IPS-15b (cell line): ENCODE data around the gene DCK.

Experiments used
- H3K27me3 ChIP-seq: one replicate; pipeline ENCODE4 v1.6.1; 2013; ENCODE audit warnings: low read length; ENCODE audit not compliant: control insufficient read depth, insufficient read depth
- H3K36me3 ChIP-seq: one replicate; pipeline ENCODE4 v1.6.1; 2013; ENCODE audit warnings: low read length; ENCODE audit not compliant: control insufficient read depth, insufficient read depth
- H3K4me1 ChIP-seq: one replicate; pipeline ENCODE4 v1.6.1; 2013; ENCODE audit warnings: mild to moderate bottlenecking, low read length; ENCODE audit not compliant: control insufficient read depth, insufficient read depth
- H3K4me3 ChIP-seq: one replicate; pipeline ENCODE4 v1.5.1; 2013; ENCODE audit warnings: low read depth, low read length
- H3K9ac ChIP-seq: one replicate; pipeline ENCODE4 v1.6.1; 2013; ENCODE audit warnings: low read depth, mild to moderate bottlenecking, low read length
- H3K9me3 ChIP-seq: one replicate; pipeline ENCODE4 v1.6.1; 2013; ENCODE audit warnings: mild to moderate bottlenecking, low read length; ENCODE audit not compliant: control insufficient read depth, insufficient read depth

DCK gene

DNA sequence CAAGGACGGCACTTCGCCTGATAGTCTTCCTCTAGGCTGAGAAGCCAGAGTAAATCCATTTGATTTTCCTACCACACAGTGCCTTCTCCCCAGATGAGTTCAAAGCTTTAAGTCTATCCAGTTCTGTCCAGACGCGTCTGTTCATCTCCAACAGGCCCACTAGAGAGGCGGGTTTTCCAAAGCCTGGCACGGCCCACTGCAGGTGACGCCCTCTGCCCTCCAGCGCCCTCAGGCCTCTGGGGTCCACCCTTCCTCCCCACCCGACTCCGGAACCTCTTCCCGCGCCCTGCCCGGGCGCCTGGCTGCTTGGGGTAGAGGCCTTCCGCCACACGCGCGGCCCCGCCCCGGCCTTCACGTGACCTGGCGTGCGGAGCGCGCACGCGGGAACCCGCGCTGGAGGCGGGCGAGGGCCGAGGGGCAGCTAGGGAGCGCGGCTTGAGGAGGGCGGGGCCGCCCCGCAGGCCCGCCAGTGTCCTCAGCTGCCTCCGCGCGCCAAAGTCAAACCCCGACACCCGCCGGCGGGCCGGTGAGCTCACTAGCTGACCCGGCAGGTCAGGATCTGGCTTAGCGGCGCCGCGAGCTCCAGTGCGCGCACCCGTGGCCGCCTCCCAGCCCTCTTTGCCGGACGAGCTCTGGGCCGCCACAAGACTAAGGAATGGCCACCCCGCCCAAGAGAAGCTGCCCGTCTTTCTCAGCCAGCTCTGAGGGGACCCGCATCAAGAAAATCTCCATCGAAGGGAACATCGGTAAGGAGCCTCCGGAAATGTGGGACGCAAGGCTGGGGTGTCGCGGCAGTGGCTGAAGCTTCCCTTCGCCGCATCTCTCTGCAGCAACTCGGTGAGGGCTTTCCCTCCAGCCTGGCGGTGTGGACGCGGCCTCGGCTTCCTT is at the start of gene DCK:
Gene DCK (plus strand): TSS at position 469 of the 888 bp plus-strand sequence. CDS start 187 bp downstream, at position 656.
- no peaks in the 10 kb centered on the region for H3K27me3 ChIP-seq
- no peaks in the 10 kb centered on the region for H3K9me3 ChIP-seq
- H3K4me1 ChIP-seq: peaks cover 12% of the 10 kb centered on the region
- peak within 1 kb of the TSS; percentile 98 for H3K9ac ChIP-seq
- H3K36me3 ChIP-seq: peaks cover 3% of the 10 kb centered on the region
- H3K4me3 ChIP-seq: peak within 1 kb of the TSS; percentile 95

DNA sequence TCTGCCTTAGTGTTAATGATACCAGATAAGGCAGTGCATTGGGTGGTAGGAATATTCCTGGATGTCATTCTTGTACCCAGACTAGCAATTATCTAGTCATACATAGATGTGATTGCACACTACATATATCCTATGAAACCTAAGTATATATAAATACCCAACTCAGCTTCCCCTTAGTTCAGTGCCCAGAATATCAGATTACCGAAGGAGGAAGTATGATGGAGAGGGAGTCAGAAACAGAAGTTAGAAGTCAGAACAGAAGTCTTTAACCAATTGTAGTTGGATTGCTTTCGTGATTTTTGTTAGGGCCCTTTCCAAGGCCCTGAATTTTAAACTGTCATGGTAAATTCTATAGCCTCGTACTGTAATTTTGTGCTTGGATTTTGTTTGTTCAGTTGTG is 48.4 kb upstream of the DCK start:
- Histone ChIP-seq H3K4me1 (peaks cover 6% of the 10 kb centered on the region), H3K9ac (no peak overlapping the region), H3K36me3 (no peaks in the 10 kb centered on the region)

DNA sequence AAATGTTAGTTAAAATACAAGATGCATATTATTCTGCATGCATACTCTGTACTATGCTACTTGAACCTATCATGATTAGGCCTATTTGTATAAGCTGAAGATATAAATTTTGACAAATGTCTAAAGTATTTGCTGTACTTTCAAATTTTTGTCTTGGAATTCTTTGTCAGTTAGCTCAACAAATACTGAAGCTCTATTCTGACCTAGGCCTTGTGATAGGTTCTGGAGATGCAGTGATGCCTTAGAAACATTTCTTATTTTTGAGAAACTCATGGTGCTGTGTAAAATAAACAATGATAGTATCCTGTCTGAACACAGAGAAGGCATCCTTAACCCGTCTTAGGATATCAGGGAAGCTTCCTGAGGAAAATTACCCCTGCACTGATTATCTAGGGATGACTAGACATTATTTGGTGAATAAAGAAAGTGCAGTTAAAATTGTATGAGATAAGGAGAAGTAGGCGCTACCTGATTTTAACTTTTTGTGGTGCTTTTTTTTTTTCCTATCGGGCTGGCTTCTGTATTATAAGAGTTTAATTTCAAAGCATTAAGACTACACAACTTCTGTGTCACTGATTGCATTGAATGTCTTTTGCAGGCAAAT is 47.9 kb upstream of the DCK start:
- Histone ChIP-seq H3K36me3 (no peaks in the 10 kb centered on the region), H3K9me3 (no peaks in the 10 kb centered on the region), H3K9ac (no peak overlapping the region), H3K4me1 (peaks cover 8% of the 10 kb centered on the region), H3K27me3 (no peaks in the 10 kb centered on the region), H3K4me3 (no peak overlapping the region)

More for the DNA sequence above, 48.4 kb upstream of the DCK start:
- H3K27me3 ChIP-seq: no peaks in the 10 kb centered on the region
- H3K9me3 ChIP-seq: no peaks in the 10 kb centered on the region
- no peak overlapping the region for H3K4me3 ChIP-seq

DNA sequence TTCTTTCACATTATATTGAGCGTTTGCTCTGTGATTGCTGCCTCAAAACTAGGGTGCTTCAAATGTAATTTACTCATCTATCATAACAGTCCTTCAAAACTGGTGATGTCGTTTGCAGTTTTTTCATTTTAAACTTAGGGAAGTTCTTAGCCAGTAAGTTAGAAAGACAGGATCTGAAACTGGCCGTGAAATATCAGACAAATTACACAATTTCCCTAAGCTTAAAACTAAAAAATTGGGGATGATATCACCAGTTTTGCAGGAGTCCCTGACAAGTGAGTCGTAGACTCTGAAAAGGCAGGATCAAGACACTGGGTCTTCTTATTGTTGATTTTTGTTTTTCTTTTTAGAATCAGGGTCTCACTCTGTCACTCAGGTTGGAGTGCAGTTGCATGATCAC is 46.5 kb upstream of the DCK start:
- no peak overlapping the region for H3K9ac ChIP-seq
- no peak overlapping the region for H3K4me3 ChIP-seq
- H3K36me3 ChIP-seq: no peaks in the 10 kb centered on the region

DNA sequence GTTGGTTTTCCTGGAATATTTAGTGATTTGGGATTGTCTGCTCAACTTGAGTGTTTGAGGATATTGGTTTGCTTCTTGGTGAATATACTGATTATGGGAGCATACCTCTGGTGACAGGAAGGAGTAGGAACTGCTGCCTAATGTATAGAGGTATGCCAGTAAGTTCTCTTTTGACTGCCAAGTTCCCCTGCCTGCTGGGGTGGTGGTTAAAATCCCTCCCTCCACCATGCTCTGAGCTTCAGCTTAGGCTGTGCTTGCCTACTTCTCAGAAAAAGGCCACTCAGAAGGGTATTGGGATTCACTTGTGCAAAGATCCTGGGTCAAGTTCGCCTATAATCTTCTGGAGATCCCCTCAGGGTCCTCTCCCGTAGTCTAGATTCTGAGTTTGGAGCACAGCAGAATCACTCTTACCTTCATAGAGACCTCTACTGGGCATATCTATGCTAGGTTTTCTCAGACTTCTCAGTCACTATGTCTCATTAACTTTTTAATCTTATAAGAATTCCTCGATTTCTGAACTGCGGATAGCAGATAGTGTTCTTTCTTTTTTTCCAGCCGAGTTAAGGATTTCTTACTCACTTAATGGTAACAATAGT is 44.7 kb upstream of the DCK start:
- no peak overlapping the region for H3K4me3 ChIP-seq
- no peaks in the 10 kb centered on the region for H3K9me3 ChIP-seq
- no peaks in the 10 kb centered on the region for H3K27me3 ChIP-seq
- no peaks in the 10 kb centered on the region for H3K36me3 ChIP-seq
- peaks cover 10% of the 10 kb centered on the region for H3K4me1 ChIP-seq
- H3K9ac ChIP-seq: no peak overlapping the region

More for the DNA sequence above, 46.5 kb upstream of the DCK start:
- Histone ChIP-seq H3K4me1 (peaks cover 10% of the 10 kb centered on the region), H3K9me3 (no peaks in the 10 kb centered on the region), H3K27me3 (no peaks in the 10 kb centered on the region)

DNA sequence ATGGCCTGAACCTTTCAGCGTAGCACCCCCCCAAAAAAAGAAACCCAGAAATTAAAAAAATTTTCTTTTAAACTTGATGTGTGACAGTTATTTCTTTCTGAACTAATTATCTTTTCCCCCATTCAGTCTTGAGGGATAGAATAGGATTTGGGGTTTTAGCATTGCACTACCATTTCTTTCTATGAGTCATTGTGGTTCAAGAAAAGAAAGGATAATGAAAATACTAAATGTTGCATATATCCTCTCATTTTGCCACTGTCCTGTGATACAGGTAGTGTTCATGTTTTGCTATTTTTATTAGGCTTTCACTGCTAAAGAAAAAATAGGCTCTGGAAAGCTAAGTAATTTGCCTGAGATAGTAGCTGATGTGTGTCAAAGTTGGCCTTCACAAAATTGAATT is 39.4 kb upstream of the DCK start:
- H3K27me3 ChIP-seq: no peaks in the 10 kb centered on the region
- H3K4me1 ChIP-seq: peaks cover 12% of the 10 kb centered on the region
- H3K9me3 ChIP-seq: no peaks in the 10 kb centered on the region
- H3K9ac ChIP-seq: no peak overlapping the region
- H3K4me3 ChIP-seq: no peak overlapping the region
- no peaks in the 10 kb centered on the region for H3K36me3 ChIP-seq

DNA sequence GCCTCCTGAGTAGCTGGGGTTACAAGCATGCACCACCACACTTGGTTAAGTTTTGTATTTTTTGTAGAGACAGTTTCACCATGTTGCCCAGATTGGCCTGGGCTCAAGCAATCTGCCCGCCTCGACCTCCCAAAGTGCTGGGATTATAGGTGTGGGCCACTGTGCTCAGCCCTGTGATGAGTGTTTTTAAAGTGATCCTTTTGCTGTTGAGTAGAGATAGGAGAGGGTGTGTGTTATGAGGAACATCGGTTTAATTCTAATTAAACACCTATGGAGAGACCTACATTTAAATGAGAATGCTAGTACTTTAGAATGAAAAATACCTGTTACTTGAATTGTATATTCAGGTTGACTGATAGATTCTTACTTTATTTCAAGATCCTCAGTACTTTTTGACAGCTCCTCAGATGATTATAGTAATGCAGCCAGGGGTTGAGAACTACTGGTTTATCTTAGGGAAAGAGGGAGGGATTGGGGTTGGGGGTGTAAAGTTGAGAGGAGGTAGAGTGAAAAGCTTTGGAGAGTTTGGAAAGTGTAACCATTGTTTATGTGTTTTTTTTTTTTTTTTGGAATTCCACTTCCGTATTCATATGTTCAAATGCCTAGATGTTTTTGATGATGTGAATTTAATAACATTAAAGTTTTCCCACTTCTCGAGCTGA is 36.8 kb upstream of the DCK start:
- no peaks in the 10 kb centered on the region for H3K9me3 ChIP-seq
- no peaks in the 10 kb centered on the region for H3K36me3 ChIP-seq
- H3K27me3 ChIP-seq: no peaks in the 10 kb centered on the region
- no peak overlapping the region for H3K9ac ChIP-seq
- H3K4me3 ChIP-seq: no peak overlapping the region
- H3K4me1 ChIP-seq: peaks cover 8% of the 10 kb centered on the region

DNA sequence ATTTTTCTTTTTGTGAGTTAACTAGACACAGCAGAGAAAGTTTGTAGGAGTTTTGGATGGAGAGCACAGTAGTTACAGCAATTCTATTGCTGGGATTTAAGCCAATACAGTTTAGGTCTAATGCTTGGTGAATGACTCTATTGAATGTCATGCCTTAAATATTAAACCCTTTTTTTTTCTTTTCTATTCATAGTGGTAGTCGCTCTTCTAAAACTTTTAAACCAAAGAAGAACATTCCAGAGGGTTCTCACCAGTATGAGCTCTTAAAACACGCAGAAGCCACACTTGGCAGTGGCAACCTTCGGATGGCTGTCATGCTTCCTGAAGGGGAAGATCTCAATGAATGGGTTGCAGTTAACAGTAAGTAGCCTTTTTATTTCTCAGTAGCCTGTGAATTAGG is 34.8 kb upstream of the DCK start:
- Histone ChIP-seq H3K4me3 (no peak overlapping the region), H3K27me3 (no peaks in the 10 kb centered on the region), H3K36me3 (no peaks in the 10 kb centered on the region), H3K4me1 (peaks cover 8% of the 10 kb centered on the region), H3K9me3 (no peaks in the 10 kb centered on the region), H3K9ac (no peak overlapping the region)

DNA sequence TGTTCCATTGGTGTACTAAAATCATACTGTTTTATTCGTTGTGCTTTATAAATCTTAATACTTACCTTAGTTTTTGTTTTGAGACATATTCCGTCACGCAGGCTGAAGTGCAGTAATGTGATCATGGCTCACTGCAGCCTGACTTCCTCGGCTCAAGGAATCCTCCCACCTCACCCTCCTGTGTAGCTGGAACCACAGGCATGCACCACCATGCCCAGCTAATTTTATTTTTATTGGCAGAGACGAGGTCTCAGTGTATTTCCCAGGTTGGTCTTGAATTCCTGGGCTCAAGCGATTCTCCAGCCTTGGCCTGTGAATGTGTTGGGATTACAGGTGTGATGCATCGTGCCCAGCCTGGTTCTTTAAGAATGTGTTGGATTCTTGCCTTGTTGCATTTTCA is 24.4 kb upstream of the DCK start:
- Histone ChIP-seq H3K9ac (no peak overlapping the region), H3K4me1 (no peaks in the 10 kb centered on the region), H3K9me3 (no peaks in the 10 kb centered on the region), H3K36me3 (no peaks in the 10 kb centered on the region), H3K27me3 (no peaks in the 10 kb centered on the region), H3K4me3 (no peak overlapping the region)

DNA sequence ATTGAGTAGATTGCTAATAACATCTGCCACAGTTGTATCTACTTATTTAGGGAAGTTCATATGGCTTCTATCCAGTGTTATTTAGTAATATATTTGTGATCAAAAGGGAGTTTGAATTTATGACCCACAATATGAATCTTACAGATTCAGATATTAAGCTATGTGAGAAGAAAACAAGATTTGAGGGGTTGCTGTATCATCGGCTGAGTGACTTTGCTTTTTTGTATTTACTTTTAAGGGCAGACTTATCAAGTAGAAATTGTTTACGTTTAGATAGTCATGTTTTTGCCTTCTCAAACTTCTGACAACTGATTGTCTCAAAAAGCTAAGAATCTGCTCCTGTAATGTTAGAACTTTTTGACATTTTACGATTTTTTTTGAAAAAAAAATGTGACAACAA is 17.2 kb upstream of the DCK start:
- peaks cover 7% of the 10 kb centered on the region for H3K4me1 ChIP-seq
- H3K36me3 ChIP-seq: no peaks in the 10 kb centered on the region
- no peaks in the 10 kb centered on the region for H3K27me3 ChIP-seq
- H3K9me3 ChIP-seq: no peaks in the 10 kb centered on the region
- H3K4me3 ChIP-seq: no peak overlapping the region
- H3K9ac ChIP-seq: no peak overlapping the region

DNA sequence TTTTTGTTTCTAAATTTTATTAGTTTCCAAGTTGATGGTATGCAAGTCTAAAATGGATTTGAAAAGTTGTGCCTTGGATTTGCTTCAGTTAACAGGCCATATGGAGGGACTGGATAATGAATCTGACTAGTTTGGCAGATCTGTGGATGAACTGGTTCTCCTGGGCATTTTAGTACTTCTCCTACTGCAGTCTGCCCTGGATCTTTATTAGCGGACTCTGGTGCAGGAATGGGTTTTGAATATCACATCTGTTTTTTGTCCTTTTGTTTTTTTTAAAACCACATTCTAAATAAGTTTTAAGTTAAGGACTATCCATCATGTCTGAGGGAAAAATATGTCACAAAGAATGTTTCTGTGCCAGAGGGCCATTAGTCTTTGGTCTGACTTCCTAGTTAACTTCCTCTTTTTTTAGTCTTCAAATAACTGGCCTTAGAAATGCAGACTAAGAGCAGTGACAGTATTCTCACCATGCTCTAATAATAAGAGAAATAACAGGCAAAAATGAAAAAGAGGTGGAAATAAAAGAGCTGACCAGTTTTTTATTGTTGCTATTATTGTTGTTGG is 13.9 kb upstream of the DCK start:
- Histone ChIP-seq H3K9ac (no peak overlapping the region), H3K36me3 (no peaks in the 10 kb centered on the region), H3K9me3 (no peaks in the 10 kb centered on the region), H3K4me1 (peaks cover 7% of the 10 kb centered on the region), H3K27me3 (no peaks in the 10 kb centered on the region), H3K4me3 (no peak overlapping the region)
